DMS53 treated with DMSO at 0.1 percent for 48 hours (cell line): Measurements from ENCODE around the gene AP3S2.
A peak's percentile ranks its signal among the peaks of the same experiment; 100 is the strongest.
"Not testable (repeated sequence)": the region's sequence is repeated elsewhere in the genome, so short reads cannot be mapped to it uniquely, and the experiment has no call there.

Experiments used
- DNase-seq: peaks from one replicate; lab custom pipeline; 2025; ENCODE audit not compliant: unreplicated experiment; lab: John Stamatoyannopoulos, UW

Gene AP3S2

DNA sequence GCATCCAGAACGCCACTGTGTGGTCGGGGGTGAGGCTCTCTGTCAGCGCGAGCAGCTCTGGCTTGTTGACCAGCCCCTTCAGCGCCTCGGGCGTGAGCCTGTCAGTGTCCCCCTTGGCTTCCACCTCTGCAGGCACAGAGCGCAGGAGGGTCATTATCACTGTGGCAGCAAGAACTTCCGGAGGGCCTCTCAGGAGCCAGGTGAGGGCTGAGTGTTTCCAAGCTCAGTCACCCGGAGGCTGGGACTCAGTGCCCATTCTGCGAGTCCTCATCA lies 10.0 kb upstream of the AP3S2 start:
- no peak for DNase-seq

DNA sequence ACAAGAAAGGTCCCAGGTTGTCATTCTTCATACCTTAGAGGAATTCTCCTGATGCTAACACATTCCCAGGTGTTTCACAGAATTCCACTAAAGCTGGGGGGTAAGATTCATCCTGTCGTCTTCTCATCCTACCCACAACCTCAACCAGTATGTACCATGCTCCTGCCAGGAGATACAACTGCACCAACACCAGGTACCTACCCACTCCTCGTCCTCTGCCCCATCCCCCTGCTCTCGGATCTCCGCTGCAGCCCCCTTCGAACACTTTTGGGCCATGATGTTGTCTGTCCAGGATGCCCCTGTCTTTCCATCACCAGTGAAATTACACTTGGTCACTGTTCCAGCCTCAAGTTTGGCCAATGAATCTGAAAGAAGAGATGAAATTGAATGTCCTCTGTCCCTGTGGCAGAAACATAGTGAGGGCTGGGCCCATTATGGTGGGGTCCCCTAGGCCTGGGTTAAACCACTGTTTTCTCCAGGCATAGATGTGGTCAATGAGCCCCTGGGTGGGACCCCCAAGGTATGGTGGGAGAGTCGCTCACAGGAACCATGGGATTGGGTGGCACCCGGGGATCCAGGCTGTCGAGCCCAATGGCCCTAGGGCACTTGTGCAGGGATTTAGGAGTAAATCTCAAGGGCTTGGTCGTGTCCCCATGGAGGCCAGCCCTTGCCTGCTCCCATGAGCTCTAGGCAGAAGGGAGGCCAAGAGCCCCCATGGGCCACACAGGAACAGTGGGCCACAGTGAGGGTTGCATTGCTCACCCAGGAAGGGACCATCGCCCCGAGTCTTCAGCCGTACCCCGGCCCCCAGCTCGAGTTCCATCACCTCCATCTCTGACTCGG lies 9.4 kb upstream of the AP3S2 start:
- DNase-seq: no peak

DNA sequence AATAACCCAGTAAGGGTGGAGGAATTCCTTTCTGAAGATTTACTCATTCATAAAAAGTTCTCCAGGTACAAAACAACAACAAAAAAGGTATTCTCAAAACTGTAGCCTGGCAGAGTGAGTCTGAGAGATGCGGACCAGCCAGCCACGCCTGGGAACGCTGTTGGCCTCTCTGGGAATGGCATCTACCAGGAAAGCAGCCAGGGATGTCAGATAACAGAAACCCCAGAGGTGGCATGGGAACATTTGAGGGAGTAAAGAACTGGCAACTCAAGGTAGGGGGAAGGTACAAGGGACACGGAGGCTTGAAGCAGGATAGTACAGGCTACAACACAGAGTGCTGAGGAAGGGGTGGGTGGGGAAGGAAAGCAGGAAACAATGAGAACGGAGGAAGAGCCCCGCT lies 7.1 kb upstream of the AP3S2 start:
- DNase-seq: no peak

DNA sequence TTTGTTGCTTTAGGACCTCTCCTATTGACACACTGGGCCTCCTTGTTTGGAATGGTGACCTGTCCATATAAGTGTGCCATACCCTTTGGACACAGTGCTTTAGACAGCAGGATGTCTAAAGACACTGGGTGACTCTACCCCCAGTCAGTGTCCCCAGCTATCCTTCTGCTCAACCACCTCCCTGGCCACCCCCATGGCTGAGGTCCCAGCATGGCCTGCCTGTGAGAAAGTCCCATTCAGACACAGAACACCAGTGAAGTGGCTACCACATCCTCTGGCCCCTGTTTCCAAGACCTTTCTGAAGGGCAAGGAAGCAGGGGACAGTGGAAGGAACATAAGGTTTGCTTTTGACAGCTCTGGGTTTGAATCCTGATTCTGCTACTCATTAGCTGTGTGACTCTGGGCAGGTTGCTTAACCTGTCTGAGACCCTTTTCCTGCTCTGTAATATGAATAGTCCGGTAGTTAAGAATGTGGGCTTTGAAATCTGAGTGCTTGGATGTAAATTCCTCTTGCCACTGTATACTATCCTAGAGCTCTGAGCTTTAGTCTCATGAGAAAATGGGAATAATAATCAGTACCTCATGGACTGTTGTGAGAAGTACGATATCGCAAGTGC lies 6.3 kb upstream of the AP3S2 start:
- DNase-seq: no peak

DNA sequence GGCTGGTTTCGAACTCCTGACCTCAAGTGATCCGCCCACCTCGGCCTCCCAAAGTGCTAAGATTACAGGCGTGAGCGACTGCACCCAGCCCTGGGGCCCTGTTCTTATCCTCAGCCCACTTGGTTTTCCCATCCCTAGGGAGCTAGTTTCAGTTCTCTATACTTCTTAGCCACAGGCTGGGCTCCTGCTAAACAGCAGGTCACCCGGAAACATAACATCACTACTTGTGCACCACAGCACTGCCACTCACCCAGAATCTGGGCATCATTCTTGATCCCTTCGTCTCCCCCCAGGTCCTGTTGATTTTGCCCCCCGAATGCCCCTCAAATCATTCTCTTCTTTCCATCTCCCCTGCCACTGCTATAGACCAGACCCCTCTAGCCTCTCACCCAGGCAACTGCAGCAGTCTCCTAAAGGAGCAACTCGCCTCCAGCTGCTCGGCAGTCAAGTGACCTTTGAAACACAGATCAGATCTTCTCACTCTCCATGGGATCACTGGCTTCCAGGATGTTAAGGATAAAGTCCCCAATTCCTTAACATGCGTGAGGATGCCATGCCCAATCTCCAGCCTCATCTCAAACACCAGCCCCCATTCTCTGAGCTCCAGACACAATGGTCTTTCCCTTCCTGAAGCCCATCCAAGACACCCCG lies 5.6 kb upstream of the AP3S2 start:
- no peak for DNase-seq

DNA sequence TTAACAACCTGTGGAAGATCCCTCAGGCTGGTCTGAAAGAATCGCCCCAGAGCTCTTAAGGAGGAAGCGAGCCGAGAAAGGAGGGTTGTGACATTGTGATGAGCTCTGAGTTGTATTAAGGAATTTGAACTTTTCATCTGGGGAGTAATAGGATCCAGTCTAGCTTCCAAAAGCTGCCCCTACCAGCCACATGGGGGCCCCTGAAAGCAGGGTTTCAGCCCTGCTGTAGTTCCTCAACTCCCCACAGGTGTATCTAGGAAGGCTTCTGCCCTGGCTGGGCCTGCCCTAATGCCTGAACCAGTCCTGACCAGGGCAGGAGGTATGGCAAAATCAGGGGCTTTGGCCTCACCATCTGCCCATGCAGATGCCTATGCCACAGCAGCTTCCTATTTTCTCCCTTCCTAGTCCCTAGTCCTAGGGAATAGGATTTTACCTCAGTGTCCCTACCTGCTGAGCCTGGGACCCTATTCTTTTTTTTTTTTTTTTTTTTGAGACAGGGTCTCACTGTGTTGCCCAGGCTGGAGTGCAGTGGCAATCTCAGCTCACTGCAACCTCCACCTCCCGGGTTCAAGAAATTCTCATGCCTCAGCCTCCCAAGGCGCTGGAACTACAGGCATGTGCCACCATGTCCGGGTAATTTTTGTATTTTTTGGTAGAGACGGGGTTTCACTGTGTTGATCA lies 5.0 kb upstream of the AP3S2 start:
- DNase-seq: peak; percentile 61

DNA sequence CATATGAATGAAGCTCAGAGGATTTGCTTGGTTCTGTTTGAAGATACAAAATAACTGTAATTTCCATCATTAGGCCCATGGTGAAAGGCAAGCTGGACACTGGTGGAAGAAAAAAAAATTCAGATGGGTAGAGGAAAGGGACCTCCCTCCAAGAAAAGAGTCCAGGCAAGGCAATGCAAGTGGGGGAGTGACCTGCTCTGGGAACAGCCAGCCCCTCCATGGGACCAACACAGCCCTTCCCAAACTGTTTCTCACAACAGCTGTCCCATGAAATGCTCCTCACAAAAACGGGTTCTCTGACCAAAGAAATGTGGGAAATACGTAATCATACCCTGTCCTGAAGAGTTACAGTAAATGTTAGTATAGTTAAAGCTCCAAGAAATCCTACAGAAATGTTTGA lies 4.4 kb upstream of the AP3S2 start:
- no peak for DNase-seq

DNA sequence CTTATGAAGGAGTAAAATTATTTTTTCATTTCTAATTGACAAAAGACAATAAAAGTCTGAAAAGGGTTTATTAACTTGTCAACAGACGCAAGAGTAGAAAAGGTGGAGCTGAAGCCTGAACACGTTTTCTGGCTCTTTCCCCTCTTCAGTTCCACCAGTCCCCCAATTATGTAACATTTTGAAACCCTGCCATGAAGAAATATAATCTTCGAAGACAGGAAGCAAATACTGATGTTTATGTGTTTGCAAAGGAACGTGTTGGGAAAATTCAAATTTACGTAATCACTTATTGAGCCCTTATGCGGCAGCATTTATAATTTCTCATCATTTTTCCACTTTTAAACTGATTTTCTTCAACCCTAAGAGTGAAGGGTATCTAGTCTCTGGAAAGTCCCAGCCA lies 767 bp downstream of the AP3S2 start:
- no peak for DNase-seq

DNA sequence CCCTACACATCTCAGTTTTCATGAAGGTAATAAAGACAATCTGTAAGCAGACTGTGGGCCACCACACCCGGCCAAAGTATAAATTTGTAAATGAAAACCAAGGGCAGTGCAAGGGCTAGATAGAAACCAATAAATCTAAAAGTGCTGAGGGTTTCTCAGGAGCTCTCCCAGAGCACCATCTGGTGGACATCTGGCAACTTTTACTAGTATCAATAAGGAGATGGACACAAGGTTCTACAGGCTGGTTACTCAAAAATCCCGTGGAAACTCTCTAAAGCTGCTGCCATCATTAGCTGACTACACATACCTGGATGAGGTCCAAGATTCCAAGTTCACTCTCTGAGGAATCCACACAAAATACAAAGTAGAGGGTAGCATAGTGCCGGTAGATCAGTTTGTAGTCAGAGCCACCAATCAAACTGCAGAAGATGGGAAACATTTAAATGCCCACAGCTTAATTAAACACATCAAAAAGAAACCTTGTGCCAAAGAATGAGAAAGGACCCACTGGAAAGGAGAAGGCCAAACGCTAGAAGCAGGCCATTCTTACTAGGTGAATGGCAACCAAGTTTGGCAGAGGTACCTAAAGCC lies 5.5 kb downstream of the AP3S2 start:
- no peak for DNase-seq

DNA sequence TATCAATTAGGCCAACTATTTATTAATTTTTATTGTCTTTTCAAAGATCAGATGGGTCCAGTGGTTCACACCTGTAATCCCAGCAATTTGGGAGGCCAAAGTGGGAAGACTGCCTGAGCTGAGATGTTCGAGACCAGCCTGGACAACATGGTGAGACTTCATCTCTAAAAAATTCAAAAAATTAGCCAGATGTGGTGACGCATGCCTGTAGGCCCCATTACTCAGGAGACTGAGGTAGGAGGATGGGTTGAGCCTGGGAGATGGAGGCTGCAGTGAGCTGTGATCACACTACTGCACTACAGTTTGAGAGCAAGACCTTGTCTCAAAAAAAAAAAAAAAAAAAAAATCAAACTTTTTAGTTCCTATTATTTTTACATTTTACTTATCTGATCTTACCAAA lies 8.2 kb downstream of the AP3S2 start:
- DNase-seq: no peak

DNA sequence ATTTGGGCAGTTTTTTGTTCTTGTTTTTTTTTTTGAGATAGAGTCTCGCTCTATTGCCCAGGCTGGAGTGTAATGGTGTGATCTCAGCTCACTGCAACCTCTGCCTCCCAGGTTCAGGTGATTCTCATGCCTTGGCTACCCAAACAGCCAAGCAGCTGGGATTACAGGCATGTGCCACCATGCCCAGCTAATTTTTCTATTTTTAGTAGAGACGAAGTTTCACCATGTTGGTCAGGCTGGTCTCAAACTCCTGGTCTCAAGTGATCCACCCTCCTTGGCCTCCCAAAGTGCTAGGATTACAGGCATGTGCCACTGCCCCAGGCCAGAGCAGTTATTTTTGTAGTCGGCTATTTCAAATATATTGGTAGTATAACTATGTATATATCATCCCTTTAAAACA lies 8.6 kb downstream of the AP3S2 start:
- DNase-seq: not testable (repeated sequence)

DNA sequence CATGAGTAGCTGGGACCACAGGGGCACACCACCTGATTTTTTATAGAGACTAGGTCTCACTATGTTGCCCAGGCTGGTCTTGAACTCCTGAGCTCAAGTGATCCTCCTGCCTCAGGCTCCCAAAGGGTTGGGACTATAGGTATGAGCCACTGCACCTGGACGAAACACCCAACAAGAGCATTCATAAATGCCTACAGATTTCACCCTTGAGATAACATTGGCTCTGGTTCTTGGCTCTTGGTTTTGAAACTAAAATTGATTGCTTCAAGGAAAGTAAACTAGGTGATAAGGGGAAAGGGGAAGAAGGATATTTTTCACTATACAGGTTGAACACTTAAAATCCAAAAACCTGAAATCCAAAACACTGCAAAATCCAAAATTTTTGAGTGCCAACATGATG lies 10.3 kb downstream of the AP3S2 start:
- no peak for DNase-seq

DNA sequence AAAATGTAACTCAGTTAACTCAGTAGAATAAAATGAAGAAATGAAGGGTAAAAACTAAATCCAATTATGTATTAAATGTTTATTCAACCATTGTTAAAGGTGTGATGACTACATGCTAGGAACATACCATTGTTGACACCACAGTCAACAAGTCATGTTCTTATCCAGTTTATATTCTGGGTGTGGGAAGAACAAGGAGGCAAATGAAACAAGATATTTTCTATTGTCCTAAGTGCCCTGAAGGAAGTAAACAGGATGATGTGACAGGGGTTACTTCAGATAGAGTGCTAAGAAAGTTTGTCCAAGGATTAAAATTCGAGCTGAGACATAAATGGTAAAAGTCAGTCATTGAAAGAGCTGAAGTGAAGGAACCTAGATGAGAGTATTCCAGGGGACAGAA lies 13.1 kb downstream of the AP3S2 start:
- no peak for DNase-seq

DNA sequence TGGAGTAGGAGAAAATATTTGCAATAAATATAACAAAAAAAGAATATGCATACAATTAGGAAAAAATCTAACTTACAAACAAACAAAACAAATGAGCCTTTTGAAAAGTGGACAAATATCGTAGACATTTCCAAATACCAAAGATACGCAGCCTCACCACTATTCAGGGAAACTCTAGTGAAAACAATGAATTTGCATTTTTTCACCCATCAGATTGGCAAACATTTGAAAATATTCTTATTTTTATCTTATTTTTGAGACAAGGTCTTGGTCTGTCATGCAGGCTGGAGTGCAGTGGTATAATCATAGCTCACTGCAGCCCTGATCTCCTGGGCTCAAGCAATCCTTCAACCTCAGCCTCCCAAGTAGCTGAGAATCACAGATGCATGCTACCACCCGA lies 15.5 kb downstream of the AP3S2 start:
- DNase-seq: no peak

DNA sequence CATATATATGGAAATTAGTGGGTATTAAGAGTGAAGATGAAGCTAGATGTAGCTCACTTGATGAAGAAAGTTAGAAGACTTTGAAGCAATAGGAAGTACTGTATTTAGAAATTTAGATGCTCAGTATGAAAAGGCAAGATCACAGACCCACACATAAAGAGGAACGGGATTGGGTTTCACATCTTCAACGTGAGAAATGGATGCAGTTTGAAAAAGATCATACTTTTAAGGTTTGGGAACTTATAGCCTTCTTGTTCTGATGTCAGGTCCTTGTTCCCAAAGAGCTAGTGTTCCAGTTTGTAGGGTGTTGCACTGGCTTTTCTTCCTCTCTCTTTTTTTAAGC lies 16.7 kb downstream of the AP3S2 start:
- no peak for DNase-seq

DNA sequence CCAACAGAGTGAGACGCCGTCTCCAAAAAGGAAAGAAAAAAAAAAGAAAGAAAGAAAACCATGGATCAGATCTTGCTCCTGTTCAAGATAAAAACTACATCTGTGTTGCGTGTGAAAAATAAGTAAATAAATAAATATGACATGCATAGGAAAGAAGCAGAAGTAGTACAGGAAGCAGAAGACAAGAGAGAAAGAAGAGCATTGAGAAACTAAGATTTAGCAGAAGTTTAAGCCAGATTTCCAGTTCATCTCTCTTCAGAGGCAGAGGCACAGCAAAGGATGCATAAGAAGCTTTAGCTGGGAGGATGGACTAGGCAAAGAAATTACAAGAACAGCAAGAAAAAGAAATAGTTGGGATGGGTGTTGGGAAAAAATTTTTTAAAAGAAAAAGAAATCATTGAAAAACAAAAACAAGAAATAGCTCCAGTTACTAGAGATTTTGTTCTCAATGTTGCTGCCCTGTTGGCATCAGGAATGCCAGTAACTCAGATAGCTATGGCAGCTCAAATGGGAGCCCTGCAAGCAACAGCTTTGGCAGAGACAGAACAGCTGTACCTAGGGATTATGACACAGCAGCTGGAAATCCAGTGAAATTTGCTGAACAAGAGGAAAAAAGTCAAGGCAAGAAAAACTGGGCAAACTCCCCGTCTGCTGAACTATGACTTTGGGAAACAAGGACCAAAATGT lies 17.3 kb downstream of the AP3S2 start:
- no peak for DNase-seq

DNA sequence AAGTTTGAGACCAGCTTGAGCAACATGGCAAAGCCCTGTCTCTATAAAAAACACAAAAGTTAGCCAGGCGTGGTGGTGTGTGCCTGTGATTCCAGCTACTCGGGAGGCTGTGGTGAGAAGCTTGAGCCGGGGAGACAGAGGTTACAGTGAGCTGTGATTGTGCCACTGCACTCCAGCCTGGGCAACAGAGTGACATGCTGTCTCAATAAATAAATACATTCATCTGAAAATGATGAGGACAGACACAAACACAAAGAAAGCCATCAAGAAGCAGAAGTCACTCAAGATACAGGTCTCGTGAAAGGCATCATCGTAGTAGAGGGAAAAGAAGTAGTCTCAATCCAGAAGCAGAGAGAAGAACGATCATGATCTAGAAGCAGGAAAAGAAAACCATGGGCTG lies 18.1 kb downstream of the AP3S2 start:
- DNase-seq: no peak

DNA sequence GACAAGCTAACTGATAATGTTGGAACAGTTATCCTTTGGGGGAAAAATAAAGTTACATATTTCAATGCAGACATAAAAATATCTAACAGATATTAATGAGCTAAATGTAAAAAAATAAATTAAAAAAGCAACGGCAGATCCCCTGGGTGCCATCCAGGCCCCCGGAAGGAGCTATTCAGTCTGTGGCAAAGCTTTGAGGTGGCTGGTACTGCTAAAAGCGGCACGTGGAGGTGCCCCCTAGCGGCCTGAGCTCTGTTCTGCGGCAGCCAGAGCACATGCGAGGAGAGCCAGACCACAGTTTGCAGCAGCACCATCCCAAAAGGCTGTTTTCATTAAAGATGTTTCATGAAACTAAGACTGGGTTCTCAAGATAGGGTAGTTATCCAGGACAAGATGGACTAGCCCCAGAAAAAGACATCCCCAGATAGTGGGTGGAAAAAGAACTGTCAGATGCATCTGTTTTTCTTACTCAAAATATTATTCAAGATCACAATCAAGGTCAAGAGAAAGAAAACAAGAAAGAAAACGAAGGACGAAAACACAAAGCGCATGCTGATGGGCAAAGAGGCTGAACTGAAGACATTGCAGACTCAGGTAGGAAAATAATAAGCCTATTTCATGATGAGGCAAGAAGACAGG lies 18.7 kb downstream of the AP3S2 start:
- DNase-seq: peak; percentile 58

DNA sequence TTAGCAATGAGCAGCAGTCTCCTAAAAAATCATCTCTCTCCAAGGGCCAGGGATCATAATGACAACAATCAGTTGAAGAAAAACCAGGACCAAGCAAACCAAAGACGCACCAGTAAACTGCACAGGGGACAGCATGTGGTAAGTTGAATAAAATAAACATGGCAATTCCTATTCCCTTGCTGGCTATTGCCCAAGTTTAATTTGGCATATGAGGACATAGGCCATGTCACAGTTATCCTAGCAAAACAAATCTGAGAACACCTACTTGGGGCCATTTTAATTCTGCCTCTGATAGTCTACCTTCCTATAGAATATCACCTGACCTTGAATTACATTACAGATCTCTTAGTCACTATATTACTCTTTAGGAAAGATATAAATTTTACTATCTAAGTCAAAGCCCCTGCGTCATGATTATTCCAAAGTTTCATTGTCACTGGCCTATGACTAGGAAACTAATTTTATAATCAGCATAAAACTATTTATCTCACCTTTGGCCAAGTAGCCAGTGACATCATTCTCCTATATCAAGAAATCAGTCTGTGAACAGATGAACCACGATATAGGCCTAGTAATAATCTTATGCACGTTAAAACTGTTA lies 23.0 kb downstream of the AP3S2 start:
- no peak for DNase-seq

DNA sequence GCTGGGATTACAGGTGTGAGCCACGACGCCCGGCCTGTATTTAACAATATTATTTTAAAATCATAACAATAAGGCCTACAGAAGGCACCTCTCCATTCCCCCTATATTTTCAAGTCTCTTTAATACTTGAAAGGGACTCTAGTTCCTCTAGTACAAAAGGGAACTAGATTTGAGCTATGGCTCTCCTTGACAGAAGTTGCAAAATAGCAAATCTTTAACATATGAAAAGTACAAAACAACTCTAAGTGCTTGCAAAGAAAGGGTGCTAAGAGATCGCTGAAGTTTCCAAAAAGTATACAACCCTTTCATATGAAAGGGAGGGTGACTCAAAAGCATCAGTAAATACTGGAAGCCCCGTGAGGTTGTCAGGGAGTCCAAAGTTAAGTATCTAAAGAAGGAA lies 23.8 kb downstream of the AP3S2 start:
- no peak for DNase-seq
